HG02870 (cell line): ENCODE data around the gene ADGRL2.

ENCODE experiments used
- ATAC-seq: cut with Tn5 transposase; IDR thresholded peaks from one replicate; pipeline ENCODE4 v1.9.1; 2021; ENCODE audit warnings: mild to moderate bottlenecking, moderate library complexity; ENCODE audit not compliant: unreplicated experiment

Gene ADGRL2

DNA sequence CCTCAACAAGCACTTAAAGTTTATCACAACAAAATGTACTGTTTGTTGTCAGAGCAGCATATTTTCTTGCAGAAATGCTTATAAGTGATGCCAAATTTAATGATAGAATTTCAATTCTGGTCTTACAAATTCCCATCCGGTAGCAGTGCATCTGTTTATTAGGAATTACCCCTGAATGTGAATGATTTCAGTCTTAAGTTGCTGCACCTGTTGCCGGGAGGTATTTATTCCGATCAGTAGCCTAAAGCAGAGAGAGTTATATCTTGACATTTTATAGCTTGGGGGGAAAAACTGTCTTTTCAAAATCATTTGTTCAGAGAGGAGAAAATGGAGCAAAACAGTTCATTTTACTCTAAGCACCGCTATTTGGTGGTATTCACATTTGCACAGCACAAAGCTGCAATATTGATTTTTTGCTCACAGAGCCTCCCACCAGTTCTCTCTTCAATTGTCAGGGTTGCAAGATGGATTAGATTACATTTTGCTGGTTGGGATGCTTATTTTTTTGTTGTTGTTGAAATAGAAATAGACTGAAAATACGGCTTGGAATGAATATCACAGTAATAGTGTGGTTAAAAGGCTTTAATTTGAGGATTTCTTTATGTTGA is 98.6 kb downstream of the ADGRL2 start:
- no peak for ATAC-seq

DNA sequence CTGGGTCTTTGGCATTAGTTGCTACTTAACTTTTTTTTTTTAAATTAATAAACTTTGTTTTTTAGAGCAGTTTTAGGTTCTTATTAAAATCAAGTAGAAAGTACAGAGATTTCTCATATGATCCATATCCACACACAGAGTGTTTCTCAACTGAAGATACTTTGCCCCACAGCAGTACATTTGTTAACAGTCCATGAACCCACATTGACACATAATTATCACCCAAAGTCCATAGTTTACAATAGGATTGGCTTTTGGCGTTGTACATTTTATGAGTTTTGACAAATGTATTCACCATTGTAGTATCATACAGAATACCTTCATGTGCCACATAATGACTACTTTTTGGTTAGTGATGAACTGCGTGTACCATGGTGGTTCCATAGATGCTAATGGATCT is 106.8 kb downstream of the ADGRL2 start:
- ATAC-seq, result no peak

DNA sequence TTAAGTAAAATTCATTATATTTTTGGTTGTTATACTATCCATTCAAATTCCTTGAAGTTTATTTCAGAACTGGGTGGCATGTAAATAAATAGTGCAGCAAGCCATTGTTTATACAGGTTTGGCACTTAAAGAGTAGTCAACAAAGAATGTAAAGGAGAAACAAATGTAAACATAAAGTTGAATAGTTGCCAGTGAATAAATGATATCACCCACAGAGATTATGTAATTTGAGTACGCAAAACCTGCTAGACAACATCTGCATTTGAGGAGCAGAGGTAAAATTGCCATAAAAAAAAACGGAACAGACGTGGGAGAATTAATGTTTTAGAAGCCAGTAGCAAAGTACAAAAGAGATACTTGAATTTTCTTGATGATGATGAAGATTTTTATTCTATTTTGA is 111.6 kb downstream of the ADGRL2 start:
- ATAC-seq, result no peak

DNA sequence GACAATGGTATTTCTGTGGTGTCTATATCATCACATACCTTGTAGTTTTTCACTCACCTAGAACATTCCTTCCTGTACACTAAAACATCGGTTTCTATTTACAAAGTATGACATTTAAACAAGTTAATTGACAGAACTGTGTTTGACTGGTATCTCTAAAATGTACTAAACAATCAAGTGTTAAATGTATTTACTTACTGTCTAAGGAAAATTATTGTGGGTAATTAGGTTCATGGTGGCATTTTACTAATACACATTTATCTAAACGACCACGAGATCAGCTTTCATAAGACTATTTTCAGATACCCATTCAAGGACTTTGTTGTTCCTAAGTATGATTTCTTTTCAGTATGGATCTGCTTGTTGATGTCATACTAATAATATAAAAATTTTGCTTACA is 115.2 kb downstream of the ADGRL2 start:
- no peak for ATAC-seq

DNA sequence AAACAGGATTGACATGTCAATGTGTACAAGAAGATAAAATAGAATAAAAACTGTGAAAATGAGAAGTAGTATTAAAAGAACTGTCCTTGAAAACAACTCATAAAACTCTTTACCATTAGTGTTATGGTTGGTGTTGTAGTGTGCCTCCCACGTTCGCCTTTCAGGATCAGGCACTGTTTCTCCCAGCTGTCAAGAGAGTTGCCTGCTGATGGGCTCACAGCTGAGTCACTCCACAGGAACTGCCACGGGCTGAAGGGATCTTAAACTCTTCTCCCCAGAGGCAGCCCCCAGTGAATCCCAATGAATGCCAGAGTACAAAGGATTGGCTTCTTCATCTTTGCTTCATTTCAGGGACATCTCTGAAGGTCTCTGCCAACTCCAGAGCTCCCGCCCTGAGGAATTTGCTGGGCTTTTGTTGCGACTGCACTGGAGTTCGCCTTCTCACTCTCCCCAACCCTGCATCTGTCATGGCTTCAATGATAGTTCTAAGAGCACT is 119.6 kb downstream of the ADGRL2 start:
- no peak for ATAC-seq

DNA sequence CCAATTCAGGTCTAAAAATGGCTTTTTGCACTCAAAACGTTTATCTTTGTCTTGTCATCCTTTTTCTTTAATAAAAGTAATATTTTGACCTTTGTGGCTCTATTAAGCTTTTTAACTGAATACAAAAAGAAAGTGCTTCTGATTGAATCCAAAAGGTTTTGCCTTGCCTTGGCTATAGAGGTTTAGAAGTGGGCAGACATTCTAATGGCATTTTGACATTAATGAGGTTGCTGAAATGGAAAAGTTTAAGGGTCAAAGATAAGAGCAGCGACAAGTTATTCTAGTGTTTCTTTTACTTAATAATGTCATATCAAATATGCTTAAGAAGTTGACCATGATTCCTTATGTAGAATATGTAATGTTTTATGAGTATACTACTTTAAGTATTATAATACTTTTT is 120.2 kb downstream of the ADGRL2 start:
- no peak for ATAC-seq

DNA sequence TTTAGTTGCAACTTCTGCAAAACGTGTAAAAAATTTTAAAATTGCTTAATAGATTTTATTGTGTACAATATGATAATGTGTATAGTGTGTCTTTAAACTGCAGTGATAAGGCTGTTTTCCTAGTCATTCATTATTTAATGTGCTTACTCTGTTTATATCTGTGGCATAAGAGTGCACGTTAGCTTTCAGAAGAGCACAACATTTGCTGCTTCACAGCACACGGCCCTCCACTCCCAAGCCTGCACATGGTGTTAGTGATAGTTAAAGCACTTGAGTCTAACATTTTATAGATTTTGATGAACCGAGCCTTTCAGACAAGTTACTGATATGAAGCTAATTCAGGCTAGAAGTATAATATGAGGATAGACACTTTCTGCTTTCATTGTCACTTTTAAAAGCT is 120.6 kb downstream of the ADGRL2 start:
- ATAC-seq, result no peak

DNA sequence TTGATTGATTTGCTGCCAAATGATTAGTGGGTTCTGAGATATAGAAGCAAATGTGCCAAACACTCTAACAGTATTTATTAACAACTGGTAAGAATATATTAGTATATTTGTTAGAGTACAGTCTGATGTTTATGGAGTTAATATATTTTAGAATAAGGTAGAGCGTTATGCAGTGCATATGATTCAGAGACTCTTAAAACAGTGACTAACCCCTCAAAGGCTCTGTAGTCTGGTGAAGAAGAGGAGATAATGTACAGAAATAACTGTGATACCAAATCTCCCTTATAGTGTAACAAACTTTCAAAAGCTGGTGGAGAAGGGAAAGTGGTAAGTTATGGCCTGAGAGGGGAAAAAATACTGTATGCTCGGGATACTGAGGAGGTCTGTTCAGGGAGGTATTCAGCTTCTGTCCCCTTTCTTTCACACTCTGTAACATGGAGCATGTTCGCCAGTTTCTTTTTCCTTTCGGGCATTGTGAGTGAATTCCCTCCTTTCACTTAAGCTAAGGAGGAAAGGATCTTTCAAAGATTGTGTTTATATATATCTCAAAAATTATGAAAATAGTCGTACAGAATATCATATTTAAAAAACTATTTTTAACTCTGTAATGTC is 121.2 kb downstream of the ADGRL2 start:
- ATAC-seq, result no peak

DNA sequence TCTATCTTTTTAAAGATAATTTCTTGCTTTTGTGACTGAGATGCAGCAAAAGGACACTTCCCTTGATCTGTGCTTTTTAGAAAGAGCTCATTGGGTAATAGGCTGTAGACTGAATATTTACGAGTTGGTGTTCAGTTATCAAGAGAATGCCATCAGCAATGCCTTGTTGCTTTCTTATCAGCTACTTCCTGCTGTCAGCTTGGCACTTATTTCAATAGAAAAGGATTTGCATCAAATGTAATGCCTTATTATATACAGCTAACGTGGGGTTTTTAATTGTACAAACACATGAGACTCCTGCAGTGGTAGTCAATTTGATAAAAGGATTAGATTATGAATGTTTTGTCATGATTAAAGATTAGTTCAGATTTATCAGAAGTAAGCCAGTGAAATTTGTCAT is 122.2 kb downstream of the ADGRL2 start:
- ATAC-seq, result no peak

DNA sequence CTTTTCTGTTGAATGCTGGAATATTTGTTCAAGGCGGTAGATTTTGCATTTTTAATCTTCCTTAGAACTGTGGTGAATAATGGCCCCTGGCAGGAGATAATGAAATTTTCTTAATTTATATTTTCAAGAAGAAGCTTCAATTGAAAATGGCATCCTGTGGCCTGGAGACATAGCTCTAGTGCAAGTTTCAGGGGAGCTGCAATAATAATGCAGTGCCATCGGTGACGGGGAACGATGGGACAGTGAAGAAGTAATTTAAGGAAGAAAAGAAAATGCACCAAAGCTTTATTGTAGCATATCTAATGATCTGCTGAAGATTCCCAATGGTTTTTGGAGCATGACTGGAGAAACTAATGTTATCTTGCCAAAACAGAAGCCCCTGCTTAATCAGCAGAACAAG is 128.4 kb downstream of the ADGRL2 start:
- no peak for ATAC-seq

DNA sequence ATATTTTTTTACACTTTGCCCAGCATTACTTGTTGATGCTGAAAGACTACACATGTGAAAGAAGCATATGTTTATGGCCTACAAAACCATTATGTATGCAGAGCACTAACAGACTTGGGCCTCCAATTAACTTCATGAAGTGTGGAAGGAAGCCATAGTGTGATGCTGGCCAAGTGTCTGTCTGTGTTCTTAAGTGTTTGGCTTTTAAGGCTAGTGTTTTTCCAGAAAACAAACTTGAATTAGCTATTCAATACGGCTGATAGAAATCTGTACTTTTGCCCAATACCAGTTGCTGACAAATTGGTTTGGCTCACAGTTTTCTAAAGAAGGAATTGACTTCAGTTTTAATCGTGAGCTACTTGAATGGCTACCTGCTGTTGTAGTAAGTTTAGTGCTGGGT is 136.1 kb downstream of the ADGRL2 start:
- ATAC-seq, result no peak

DNA sequence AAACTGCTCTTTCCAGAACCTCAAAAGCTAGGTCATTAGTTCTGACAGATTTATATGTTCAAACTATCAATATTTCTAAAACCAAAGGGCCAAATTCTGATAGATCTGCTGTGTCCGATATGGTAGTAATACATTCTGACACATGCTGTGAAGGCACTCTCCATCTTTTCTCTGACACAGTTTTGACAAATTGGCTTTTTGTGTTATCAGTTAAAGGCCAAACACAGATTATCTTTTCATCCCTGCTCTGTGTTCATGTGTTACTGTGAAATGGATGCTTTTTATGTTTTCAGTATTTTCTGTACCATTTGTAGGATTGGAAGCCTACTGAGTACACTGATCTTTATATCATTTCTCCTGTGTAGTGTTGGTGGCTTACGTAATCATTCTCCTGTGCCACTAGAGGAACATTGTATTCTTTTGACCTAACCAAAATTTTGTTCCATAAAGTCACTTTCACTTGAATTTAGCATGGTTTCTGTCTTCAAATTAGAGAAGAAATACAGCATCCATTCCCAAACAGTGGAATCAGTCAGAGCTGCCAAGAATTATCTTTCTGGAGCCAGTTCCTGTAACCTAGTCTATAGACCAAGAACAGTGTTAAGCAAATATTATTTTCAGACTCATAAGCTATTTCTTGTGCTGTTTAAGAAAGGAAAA is 137.2 kb downstream of the ADGRL2 start:
- ATAC-seq, result no peak

DNA sequence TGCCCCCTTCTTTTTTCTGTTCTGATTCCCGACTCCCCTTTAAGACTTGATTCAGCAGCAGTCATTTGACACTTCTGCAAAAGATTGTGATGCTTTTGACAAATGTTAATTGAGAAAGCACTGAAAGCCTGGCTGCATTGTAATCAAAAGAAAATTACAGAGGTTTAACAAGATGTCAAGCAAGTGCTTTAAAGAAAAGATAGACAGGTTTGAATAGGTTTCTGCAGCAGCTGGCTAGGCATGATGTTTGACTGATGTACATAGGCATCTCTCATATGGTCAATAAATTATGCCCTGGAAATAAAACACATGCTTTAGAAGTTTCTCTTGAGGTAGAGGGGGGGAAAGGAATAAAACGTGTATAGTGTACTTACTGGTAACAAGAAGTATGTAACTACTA is 147.8 kb downstream of the ADGRL2 start:
- ATAC-seq, result no peak

DNA sequence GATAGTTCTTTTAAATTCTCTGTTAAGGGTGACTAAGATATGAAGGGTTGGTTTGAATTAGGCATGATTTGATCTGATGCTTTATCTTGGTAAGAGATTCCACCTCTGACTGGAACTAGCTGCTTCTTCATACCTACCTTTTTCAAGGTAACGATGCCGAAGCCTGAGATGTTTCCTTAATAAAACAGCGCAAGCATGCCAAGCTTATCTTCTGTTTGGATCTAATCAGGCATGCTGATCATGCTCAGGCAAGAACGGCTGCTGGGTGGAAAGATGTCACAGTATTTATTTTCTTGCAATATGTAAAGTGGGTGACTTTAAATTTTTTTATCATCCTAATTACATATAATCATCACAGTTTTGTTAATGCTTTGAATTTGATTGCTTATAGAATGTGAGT is 148.7 kb downstream of the ADGRL2 start:
- ATAC-seq, result no peak

DNA sequence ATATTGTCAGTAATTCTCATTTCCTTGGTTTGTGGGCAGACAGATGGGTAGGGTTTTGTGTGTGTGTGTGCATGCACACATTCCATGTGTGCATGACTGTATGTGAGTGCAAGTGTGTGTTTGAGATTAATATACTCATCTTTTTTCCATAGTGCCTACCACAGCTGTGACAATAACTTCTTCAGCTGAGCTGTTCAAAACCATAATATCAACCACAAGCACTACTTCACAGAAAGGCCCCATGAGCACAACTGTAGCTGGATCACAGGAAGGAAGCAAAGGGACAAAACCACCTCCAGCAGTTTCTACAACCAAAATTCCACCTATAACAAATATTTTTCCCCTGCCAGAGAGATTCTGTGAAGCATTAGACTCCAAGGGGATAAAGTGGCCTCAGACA is 149.3 kb downstream of the ADGRL2 start:
- ATAC-seq, result no peak

DNA sequence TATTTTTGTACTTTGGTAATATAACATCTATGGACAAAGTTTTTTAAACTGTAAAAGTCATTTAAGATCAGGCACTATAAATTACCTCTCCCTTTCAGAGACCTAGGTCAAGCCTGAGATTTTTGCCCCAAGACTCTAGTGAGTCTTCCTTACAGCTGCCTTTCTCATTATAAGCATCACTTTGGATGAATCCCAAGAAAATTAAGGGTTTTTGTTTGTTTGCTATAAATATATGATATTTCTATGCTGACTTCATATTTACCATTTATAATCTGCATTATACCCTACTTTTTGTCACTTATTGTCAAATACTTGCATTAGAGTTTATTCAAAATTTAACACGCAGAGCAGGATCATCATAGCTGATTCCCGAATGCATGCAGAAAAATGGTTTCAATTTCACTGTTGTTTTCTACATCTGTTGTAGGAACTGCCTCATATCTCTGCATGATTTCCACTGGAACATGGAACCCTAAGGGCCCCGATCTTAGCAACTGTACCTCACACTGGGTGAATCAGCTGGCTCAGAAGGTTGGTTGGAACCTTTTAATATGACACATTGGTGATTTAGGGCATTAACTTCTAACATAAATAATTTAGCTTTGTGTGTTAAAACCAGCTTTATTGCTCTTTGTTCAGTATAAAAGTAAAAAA is 150.0 kb downstream of the ADGRL2 start:
- no peak for ATAC-seq

DNA sequence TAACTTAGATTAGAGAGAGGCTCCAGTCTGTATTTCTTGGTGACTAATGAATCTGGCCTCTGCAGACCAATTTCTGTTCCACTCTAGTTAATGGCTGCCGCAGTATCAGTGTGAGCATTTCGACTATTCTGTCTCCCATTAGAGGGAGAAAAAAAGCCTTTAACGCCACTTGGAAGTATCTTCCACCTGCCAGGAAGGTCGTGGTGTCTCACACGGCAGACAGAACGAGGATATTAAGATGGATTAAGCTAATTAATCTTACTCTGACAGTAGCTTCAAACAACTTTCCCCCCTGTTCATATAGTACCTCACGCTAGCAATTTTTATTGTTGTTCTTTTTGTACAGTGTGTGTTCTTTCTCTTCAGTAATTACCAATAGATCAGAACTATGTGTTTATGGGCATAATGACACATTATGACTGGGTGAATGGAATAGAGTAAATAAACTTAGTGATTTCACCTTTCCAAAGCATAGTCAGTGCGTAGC is 153.8 kb downstream of the ADGRL2 start:
- no peak for ATAC-seq

DNA sequence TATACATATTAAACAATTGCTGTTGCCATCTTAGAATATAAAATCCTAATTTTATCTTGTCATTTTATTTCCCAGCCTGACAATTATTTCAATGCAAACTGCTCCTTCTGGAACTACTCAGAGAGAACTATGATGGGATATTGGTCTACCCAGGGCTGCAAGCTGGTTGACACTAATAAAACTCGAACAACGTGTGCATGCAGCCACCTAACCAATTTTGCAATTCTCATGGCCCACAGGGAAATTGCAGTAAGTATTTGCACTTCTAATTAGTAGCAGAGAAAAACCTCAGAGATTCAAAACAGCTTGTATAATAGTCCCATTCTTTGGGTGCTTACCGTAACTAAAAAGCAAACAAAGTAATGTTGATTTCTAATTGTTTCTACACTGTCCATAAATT is 167.2 kb downstream of the ADGRL2 start:
- no peak for ATAC-seq

DNA sequence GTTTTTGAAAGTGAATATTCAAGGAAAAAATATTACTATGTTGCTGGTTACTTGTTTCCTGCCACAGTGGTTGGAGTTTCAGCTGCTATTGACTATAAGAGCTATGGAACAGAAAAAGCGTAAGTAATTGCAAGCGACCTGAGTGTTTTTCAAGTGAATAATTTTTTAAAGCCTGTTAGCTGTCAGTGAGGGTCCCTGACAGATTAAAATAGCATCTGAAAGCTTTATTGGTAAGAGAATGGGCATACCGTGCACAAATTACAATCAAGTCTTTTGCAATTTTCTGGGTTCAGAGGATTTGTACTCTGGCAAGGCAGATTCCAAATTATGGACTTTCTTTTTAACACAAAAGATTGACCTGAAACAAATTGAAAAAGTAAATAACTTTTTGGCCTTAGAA is 169.7 kb downstream of the ADGRL2 start:
- ATAC-seq, result no peak

DNA sequence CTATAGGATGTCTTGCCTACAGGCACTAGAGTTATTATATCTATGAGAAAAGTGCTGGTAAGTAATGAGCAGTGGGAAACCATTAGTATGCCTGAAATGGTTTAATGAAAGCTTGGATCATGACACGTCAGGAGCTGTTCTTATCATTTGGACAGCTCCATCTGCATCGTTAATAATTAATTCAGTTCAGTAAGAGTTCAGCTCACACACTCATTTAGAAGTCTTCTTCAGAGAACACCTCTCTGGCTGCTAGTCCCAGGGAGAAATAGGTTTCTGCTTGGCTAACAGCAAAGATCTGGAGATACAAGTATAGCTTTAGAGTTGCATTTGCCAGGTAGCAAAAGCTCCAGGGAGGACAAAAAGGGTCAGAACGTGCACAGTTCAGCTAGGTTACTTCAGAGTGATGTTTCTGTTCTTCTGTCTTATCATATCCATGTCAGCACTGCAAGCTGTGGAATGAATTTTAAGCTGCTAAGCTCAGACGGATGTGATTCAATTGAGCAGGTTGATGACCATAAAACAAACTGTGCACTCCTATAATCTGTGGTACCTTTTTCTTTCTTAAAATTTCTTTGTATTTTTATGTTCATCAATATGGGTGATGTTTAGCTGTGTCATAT is 173.6 kb downstream of the ADGRL2 start:
- ATAC-seq, result no peak

DNA sequence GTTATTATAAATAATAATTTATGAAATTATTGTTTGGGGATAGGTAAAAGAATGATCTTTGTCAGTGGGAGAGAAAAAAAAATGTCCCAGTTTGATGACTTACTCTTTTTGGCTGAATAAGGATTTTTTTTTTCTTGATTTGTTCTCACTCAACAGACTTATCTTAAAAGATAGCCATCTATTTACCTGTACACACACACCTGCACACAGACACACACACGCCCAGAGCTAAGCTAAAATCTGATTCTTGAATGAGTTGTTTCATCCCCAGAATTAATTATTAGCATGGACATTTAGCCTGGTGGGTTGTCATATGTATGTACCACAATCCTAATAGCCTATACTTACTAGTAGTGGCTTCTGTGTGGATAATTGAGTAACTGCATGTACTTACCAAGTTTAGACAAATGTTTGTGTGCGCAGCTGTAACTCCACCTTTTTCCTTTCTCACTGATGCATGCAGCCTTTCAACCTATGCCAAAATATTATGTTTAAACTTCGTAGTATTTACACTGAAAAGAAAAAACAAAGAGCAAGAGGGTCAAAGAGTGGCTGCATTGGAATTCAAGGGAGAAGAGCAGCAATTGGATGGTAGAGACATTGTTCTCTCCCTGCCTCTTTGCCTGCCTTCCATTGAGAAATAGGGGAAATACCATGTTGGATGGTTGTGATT is 174.3 kb downstream of the ADGRL2 start:
- no peak for ATAC-seq
